T-helper 2 cell treated with Interferon-gamma antibody and Interleukin-4, amounts not matched to agents 5 μg/mL and 100 μg/mL, for 36 hours (primary cell): ENCODE data around the gene PPFIA4.

Experiments
- DNase-seq: peaks from one replicate; pipeline ENCODE4 v3.0.0; 2021; ENCODE audit warnings: low spot score
- H3K27ac Mint-ChIP-seq: one replicate; pipeline ENCODE4 v1.8.0; 2021; ENCODE audit warnings: mild to moderate bottlenecking, mixed read lengths
- H3K27me3 Mint-ChIP-seq: one replicate; pipeline ENCODE4 v1.8.0; 2021; ENCODE audit warnings: low read depth, mixed read lengths
- H3K36me3 Mint-ChIP-seq: one replicate; pipeline ENCODE4 v1.8.0; 2021; ENCODE audit warnings: low read depth, mixed read lengths
- H3K4me1 Mint-ChIP-seq: one replicate; pipeline ENCODE4 v1.8.0; 2021; ENCODE audit warnings: low read depth, mixed read lengths
- H3K4me3 Mint-ChIP-seq: one replicate; pipeline ENCODE4 v1.8.0; 2022; ENCODE audit warnings: mild to moderate bottlenecking, moderate library complexity, mixed read lengths
- H3K9me3 Mint-ChIP-seq: one replicate; pipeline ENCODE4 v1.8.0; 2021; ENCODE audit warnings: mixed read lengths

Gene PPFIA4

GRCh38 chr1:203028784-203029553, 2.7 kb downstream of the PPFIA4 start:
- peaks cover 21% of the 10 kb centered on the region for H3K4me1 Mint-ChIP-seq

GRCh38 chr1:203031467-203031866, 5.2 kb downstream of the PPFIA4 start:
- Mint-ChIP-seq H3K27ac (no peak overlapping the region), H3K36me3 (no peaks in the 10 kb centered on the region), H3K4me1 (peaks cover 16% of the 10 kb centered on the region), H3K4me3 (no peak overlapping the region), H3K27me3 (no peaks in the 10 kb centered on the region), H3K9me3 (no peaks in the 10 kb centered on the region)
- no peak for DNase-seq

More at GRCh38 chr1:203028784-203029553, 2.7 kb downstream of the PPFIA4 start:
- no peak for DNase-seq
- Mint-ChIP-seq H3K27me3 (no peaks in the 10 kb centered on the region), H3K27ac (no peak overlapping the region), H3K4me3 (no peak overlapping the region), H3K36me3 (peaks cover 20% of the 10 kb centered on the region), H3K9me3 (peaks cover 7% of the 10 kb centered on the region)

DNA sequence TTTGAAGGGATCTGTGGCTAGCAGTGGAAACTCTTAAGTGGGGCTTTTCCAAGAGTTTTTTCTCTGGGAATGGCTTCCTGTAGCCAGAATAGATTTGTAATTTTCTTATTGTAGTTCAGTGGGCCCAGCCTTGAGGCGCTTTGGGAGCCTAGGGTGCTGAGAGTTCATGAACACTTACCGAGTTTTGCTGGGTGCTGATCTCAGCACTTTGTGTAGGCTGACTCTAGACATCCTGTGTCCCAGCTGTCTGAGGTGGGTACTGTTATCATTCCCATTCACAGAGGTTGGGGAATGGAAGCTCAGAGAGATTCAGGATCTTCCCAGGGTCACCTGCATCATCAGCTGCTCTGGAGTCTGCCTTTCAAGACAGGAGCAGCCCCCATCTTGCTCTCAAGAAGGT, 7.0 kb downstream of the PPFIA4 start:
- Mint-ChIP-seq H3K4me1 (peaks cover 6% of the 10 kb centered on the region), H3K27ac (no peak overlapping the region), H3K36me3 (no peaks in the 10 kb centered on the region), H3K9me3 (no peaks in the 10 kb centered on the region), H3K27me3 (no peaks in the 10 kb centered on the region), H3K4me3 (no peak overlapping the region)
- no peak for DNase-seq

DNA sequence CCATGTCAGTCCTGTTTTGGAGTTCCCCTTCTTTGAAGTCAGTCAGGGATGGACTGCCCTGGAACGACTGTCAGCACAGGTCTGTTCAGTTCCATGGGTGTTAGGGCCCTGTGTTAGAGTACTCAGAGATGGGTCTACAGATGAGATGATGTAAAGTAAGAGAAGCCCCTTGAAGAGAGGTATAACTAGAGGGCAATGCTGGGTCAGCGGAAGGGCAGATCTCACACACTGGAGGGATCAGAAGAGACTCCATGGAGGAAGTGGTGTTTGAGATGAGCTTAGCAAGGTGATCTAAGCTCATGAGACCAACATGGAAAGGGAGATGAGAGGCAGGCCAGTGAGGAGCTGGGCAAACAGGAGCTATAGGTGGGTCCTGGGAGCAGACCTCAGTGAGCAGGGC, 7.6 kb downstream of the PPFIA4 start:
- Mint-ChIP-seq H3K27ac (no peak overlapping the region), H3K4me3 (no peak overlapping the region), H3K27me3 (no peaks in the 10 kb centered on the region), H3K9me3 (no peaks in the 10 kb centered on the region), H3K36me3 (no peaks in the 10 kb centered on the region), H3K4me1 (peaks cover 3% of the 10 kb centered on the region)
- no peak for DNase-seq

GRCh38 chr1:203034422-203035110, 8.3 kb downstream of the PPFIA4 start:
- Mint-ChIP-seq H3K4me1 (peaks cover 4% of the 10 kb centered on the region), H3K4me3 (no peak overlapping the region), H3K27ac (no peak overlapping the region), H3K27me3 (no peaks in the 10 kb centered on the region), H3K9me3 (no peaks in the 10 kb centered on the region), H3K36me3 (peaks cover 1% of the 10 kb centered on the region)
- DNase-seq: no peak

DNA sequence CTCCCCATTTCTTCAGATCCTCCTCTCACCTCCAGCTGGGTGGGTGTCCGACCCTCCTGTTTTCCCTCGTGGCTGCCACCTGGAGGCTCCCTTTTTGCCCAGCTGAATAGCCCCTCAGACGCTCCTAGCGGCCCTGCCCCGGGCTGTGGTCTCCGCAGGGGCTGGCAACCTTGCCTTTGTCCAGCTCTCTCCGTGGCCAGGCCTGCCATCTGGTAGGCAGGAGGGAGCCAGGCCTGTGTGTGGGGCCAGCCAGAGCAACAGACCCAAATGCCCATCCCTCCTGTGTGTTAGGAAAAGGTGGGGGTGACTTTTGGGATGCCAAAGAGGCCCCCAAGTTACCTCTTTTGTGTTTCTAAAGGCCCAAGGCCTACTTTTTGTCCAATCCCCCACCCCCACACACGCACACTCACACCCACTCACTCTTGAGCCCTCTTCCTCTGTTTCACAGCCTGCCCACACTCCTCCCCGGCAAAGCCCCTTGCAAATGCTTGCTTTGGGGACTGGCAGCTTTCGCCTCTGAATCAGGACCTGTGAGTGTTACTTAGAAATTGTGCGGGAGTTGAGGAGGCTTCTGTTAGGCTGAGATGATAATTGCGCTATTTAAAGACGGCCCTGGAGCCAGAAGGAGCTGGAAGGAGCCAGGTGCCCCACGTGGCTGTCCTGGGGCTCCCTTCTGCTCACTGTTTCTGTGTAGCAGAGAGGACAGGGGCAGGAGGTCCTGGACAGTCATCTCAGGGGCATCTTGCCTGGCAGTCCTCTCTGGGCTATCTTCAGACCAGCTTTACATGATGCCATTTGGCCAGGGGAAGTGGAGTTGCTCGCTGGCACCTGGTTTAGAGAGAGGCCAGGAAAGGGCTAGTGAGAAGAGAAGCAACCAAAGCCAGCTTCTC, 9.1 kb downstream of the PPFIA4 start:
- Mint-ChIP-seq H3K36me3 (peaks cover 1% of the 10 kb centered on the region), H3K9me3 (no peaks in the 10 kb centered on the region), H3K4me3 (no peak overlapping the region), H3K27ac (no peak overlapping the region), H3K27me3 (no peaks in the 10 kb centered on the region), H3K4me1 (peaks cover 4% of the 10 kb centered on the region)
- no peak for DNase-seq

- peaks cover 4% of the 10 kb centered on the region for H3K4me1 Mint-ChIP-seq
- no peak for DNase-seq
- H3K4me3 Mint-ChIP-seq: no peak overlapping the region
- H3K9me3 Mint-ChIP-seq: no peaks in the 10 kb centered on the region
- no peaks in the 10 kb centered on the region for H3K27me3 Mint-ChIP-seq
- peaks cover 1% of the 10 kb centered on the region for H3K36me3 Mint-ChIP-seq
- no peak overlapping the region for H3K27ac Mint-ChIP-seq
These were observed 9.8 kb downstream of the PPFIA4 start for GRCh38 chr1:203036135-203036534.

- peaks cover 4% of the 10 kb centered on the region for H3K4me1 Mint-ChIP-seq
- H3K4me3 Mint-ChIP-seq: no peak overlapping the region
- no peaks in the 10 kb centered on the region for H3K9me3 Mint-ChIP-seq
- no peak for DNase-seq
- H3K36me3 Mint-ChIP-seq: peaks cover 1% of the 10 kb centered on the region
- H3K27me3 Mint-ChIP-seq: no peaks in the 10 kb centered on the region
- no peak overlapping the region for H3K27ac Mint-ChIP-seq
These were observed 10.2 kb downstream of the PPFIA4 start for GRCh38 chr1:203036537-203036936.

- peaks cover 4% of the 10 kb centered on the region for H3K4me1 Mint-ChIP-seq
- peaks cover 1% of the 10 kb centered on the region for H3K36me3 Mint-ChIP-seq
- no peak for DNase-seq
- no peaks in the 10 kb centered on the region for H3K9me3 Mint-ChIP-seq
- no peak overlapping the region for H3K27ac Mint-ChIP-seq
- no peak overlapping the region for H3K4me3 Mint-ChIP-seq
- H3K27me3 Mint-ChIP-seq: no peaks in the 10 kb centered on the region
These were observed 11.4 kb downstream of the PPFIA4 start for GRCh38 chr1:203037509-203038190.

- Mint-ChIP-seq H3K4me3 (no peak overlapping the region), H3K4me1 (peaks cover 4% of the 10 kb centered on the region), H3K27me3 (no peaks in the 10 kb centered on the region), H3K27ac (no peak overlapping the region), H3K9me3 (no peaks in the 10 kb centered on the region), H3K36me3 (peaks cover 4% of the 10 kb centered on the region)
- DNase-seq: no peak
These were observed 12.0 kb downstream of the PPFIA4 start for GRCh38 chr1:203038217-203038741.

DNA sequence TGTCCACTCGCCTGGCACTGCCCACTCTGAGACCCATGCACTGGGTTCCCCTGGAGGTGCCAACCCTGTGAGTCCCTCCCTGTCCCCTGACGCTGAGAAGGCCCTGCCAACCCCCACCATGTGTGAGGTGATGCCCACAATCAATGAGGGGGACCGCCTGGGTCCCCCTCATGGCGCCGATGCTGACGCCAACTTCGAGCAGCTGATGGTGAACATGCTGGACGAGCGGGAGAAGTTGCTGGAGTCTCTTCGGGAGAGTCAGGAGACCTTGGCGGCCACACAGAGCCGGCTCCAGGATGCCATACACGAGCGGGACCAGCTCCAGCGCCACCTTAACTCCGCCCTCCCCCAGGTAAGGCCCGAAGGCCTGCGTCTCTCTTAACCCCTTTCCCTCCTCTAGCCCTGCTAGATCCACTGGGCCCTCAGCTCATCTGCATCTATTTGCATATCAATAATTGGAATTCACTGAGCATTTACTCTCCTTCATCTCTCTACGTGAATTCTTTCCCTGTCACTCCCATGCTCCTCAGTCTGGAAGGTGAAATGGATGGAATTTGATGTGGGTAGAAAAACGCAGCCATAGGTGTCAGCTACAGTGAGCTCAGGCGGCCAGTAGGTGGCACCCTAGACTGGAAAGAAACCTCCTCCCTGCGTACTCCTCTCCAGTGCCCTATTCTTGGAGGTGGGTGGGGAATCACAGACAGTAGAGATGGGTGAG, 12.8 kb downstream of the PPFIA4 start:
- peak; percentile 32 for DNase-seq
- H3K4me1 Mint-ChIP-seq: peaks cover 3% of the 10 kb centered on the region
- no peak overlapping the region for H3K4me3 Mint-ChIP-seq
- H3K27ac Mint-ChIP-seq: no peak overlapping the region
- peaks cover 4% of the 10 kb centered on the region for H3K36me3 Mint-ChIP-seq
- H3K27me3 Mint-ChIP-seq: no peaks in the 10 kb centered on the region
- H3K9me3 Mint-ChIP-seq: no peaks in the 10 kb centered on the region

DNA sequence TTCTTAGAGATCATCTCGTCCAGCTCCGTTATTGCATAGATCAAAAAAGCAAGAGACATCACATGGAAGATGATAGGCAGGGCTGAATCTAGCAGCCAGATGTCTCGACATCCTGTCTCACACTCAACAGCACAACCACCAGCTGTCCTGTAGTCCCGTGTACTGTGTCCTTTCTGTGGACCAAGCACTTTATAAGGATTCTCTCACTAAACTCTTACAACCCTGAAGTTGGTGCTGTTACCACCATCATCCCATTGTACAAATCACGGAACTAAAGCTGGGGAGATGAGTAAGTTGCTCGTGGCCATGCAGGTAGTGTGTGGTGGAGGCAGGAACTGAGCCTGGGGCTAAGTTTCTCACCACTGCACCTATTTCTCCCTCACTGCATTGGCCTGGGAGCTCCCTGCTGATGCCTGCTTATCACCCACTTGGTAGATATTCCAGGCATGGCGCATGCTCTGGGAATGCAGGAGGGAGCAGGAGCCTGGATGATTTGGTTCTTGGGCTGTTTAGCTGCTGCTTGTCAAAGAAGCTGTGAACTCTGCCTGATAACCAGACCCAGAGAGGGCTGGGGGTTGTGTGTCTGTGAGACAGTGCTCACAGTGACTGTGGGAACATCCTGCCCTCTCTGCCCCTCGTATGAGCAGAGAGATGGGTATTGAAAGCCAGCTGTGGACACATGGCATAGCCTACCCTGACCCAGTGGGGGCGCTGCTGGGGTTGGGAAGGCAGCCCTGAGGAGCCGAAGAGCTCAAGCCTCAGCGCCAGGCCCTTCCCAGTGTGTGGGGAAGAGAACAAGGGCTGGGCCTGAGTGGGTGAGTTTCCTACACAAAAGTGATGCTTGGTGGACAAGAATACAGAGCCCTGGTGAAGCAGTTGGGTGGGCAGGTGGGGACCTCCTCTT, 13.6 kb downstream of the PPFIA4 start:
- Mint-ChIP-seq H3K4me3 (no peak overlapping the region), H3K4me1 (peaks cover 1% of the 10 kb centered on the region)

More for the DNA sequence above, 13.6 kb downstream of the PPFIA4 start:
- H3K36me3 Mint-ChIP-seq: peaks cover 4% of the 10 kb centered on the region
- DNase-seq: no peak
- no peaks in the 10 kb centered on the region for H3K27me3 Mint-ChIP-seq
- no peak overlapping the region for H3K27ac Mint-ChIP-seq
- H3K9me3 Mint-ChIP-seq: no peaks in the 10 kb centered on the region
